ENCODE measurements around the gene MFSD12.

DNA sequence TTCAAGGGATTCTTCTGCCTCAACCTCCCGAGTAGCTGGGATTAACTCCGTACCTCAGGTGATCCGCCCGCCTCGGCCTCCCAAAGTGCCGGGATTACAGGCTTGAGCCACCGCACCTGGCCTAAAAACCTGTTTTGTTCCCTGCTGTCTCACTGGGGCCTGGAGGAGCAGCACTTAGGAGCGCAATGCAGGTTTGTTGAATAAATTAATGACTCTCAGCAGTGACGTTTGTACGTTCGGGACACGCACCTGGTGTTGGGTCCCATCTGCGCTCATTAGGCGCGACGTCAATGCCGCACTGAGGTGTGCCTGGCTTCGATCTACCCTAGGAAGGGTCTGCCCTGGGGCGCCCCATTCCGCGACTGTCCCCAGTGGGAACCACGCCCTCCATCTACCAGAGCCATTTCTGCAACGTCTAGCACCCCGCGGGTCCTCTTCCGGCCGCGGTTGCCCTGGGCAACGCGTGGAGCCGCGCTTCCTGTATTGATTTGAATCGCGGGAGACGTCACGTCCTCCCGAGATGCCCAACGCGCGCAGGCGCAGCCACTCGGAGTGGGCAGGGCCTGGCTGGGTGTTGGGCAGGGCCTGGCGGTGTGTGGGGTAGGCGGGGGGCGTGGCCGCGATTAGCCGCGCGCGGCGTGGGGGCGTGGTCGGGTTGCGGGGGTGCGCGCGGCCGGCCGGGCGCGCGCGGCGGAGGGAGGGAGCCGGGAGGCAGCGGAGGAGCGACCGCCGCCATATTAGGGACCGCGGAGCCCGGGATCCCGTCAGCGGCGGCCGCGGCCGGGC is 51.6 kb downstream of the MFSD12 start, which contains the start of gene FZR1:
- TF ChIP-seq POLR2A (IDR thresholded peaks at IDR 0.05) (peak; percentile 69), CTCF (IDR thresholded peaks at IDR 0.05) (no peak), EP300 (IDR thresholded peaks at IDR 0.05) (no peak)
